GM21737 (cell line): ENCODE results near the gene CMKLR1.

Experiments used
- ATAC-seq: cut with Tn5 transposase; IDR thresholded peaks from one replicate; pipeline ENCODE4 v1.9.1; 2021; ENCODE audit warnings: mild to moderate bottlenecking, moderate library complexity; ENCODE audit not compliant: unreplicated experiment

The CMKLR1 gene

GRCh38 chr12:108338915-108339657 lies at the start of gene CMKLR1:
Gene CMKLR1, minus strand, starts transcription at chr12:108339311. Its CDS starts 45,720 bp downstream, at chr12:108293591.
- no peak for ATAC-seq

GRCh38 chr12:108387771-108388170 lies 48.7 kb upstream of the CMKLR1 start:
- no peak for ATAC-seq

- no peak for ATAC-seq
Measured at GRCh38 chr12:108386709-108387360, 47.7 kb upstream of the CMKLR1 start.

DNA sequence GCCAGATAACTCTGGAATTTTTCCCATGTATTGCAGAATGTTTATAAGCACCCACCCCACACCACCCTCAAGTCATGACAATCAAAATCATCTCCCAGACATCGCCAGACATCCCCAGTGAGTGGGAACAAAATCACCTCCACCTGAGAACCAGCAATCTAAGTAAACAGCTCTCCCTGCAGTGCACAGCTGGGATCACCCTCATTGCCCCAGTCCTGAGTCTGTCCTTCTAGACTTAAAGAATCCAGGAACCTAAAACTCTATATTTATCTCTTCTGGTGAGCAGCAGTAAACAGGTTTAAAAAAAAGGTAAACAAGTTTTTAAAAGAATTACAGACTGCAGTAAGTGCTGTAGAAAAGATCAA lies 43.3 kb upstream of the CMKLR1 start:
- ATAC-seq = no peak

- no peak for ATAC-seq
Measured at GRCh38 chr12:108381787-108382436, 42.8 kb upstream of the CMKLR1 start.

- ATAC-seq = no peak
Measured at GRCh38 chr12:108380382-108380781, 41.3 kb upstream of the CMKLR1 start.

DNA sequence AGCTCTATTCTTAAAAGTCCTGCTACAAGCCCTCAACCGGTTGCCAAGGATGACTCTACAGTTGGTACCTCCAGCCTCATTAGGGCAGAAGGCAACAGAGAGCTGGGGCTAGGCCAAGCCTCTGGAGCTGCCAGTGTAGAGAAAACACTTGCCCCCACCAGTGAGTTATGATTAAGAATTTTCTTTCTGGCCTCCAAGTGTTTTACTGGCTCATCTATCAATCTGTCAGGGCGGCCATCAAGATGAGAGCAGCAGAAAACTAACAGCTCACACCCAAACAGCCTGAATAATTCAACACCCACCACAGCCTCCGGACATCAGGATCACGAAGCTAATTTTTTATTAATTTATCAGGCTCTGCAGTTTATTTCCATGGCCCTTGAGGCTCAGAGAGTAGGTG lies 40.7 kb upstream of the CMKLR1 start:
- no peak for ATAC-seq

GRCh38 chr12:108378926-108379325 lies 39.8 kb upstream of the CMKLR1 start:
- ATAC-seq = no peak

GRCh38 chr12:108377260-108377659 lies 38.1 kb upstream of the CMKLR1 start:
- no peak for ATAC-seq

DNA sequence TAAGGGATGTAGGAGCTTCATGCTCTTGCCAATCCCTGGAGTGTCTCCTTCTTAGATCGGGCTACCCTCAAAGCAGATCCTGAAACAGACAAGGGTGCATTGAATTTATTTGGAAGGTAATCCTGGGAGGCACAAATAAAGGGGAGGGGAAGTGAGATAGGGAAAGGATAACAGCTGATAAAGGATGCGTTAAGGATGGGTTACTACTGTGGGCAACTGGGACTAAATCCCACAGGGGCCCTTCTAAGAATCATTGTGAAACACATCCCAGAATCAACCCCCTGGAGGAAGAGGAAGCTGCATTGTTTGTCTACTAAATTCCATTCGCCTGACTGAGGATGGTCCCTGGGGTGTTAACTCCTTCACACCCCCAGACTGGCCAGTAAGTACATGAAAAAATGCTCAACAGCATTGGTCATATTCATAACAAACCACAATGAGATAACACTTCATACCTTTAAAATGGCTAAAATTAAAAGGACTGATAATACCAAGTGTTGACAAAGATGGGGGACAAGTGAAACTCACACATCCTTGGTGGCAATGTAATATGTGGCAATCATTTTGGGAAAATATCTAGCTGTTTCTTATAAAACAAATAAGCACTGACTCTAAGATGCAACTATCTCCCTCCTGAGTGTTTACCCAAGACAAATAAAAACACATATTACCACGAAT lies 37.0 kb upstream of the CMKLR1 start:
- no peak for ATAC-seq

- ATAC-seq = no peak
Measured at GRCh38 chr12:108374596-108375320, 35.6 kb upstream of the CMKLR1 start.

DNA sequence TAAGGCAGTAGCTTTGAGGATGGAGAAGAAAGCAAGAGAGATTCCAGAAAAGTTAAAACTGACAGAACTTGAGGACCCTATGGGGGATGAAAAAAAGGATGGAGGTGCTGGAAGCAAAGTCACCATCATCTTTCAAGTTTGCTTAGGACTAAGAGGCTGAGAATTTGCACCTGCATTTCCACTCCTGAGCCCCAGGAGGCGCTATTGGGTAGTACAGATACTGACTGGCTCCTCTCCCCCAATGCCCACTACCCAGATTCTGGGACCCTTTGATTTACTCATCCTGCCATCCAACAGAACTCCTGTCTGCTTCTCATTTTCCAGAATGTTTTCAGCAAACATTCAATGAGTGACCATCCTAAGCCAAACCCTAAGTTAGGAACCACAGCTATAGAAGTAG lies 34.0 kb upstream of the CMKLR1 start:
- ATAC-seq = no peak

GRCh38 chr12:108371801-108372344 lies 32.8 kb upstream of the CMKLR1 start:
- no peak for ATAC-seq

DNA sequence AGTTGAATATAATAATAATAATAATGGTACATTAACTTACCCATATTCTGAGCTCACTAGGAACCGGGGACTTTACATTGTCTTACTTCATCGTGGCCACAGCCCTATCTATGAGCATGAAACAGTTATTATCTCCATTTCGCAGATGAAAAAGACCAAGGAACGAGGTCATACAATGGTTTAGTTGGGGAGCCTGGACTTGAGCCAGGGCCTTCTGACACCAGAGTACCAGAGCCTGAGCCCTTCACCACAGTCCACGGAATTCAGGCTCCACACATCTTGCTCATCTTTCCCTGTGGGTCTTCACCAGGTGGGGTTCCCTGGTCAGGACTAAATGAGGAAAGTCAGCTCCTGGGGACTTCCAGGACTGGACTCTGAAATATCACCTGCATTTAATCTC lies 31.3 kb upstream of the CMKLR1 start:
- no peak for ATAC-seq

DNA sequence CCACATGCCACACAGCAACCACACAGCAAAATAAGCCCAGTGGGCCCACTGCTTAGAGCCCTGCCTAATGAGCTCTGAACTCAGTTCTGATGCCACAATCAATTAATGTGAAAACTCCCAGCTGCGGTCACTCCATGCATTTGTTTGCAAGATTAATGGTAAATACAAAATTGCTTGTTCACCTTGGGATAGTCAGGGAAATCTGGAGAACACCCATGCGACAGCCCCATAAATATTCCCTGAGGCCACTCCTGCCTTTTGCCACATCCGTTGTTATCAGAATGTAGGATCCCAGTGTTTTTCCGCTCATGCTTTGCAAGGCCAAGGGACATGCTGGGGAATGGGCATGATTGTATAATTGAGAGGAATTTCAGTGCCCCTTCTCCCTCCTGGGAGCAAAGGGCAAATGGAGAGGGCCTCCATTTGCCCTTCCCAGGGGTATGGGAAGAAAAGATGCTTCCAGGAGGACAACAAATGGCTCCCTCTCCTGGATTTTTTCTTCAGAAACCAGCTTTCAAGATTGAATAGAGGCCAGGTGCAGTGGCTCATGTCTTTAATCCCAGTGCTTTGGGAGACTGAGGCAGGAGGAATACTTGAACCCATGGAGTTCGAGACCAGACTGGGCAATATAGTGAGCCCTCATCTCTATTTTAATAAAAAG lies 30.8 kb upstream of the CMKLR1 start:
- no peak for ATAC-seq

- no peak for ATAC-seq
Measured at GRCh38 chr12:108368089-108368488, 29.0 kb upstream of the CMKLR1 start.

DNA sequence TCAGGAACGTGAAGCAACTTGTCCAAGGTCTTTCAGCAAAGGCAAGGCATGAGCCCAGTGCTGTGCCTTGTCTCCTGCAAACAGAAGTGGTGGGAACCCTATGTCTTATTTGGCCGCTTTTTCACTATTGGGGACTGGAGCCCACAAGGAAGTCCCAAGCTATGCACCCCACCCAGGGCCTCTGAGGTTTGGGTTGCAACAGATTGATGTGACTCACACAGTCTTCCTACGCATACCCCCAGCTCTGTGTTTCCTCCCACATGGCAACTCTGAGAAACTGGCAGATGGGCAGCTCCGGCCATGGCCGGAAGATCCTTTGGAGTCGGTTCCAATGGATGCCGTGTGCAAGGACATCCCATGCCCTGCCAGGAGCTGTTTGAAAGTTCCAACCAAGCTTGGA lies 28.3 kb upstream of the CMKLR1 start:
- no peak for ATAC-seq

- ATAC-seq = no peak
Measured at GRCh38 chr12:108365324-108365723, 26.2 kb upstream of the CMKLR1 start.

DNA sequence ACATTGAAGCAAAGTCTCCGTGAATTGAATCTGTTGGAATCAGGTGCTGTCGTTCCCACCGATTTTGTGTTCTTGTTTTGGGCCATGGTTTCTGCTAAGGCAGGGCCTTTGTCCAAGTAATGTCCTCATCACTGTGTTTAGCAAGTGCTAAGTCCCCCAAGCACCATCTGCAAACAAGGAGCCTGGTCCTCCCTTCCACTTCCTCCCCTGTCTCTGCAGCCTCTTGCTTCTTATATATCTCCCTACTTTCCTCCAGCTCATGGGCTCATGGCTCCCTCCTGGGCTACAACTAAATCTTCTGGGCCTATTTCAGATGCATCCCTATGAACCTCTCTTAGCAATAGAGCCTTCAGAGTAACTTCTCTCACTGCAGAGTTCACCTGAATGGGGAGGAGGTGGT lies 25.8 kb upstream of the CMKLR1 start:
- ATAC-seq = no peak

DNA sequence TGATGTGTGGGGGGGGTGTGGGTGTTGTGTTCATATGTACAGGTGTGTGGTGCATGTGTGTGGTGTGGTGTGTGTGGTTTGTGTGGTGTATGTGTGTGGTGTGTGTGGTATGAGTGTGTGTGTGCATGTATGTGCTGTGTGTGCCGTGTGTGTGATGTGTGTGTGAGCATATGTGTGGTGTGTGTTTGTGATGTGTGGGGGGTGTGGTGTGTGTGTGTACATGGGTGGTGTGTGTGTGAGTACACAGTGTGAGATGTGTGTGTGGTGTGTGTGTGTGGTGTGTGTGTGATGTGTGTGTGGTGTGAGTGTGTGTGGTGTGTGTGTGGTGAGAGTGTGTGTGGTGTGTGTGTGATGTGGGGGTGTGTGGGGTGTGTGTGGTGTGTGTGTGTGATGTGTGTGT lies 24.5 kb upstream of the CMKLR1 start:
- ATAC-seq = no peak
